VCaP (cell line): ENCODE results near the gene CFAP61.

Source experiments
- H3K27ac ChIP-seq: fragments of 450-650 bp; 2 replicates; pipeline ENCODE4 v1.5.1; 2017
- CTCF ChIP-seq: fragments of 450-650 bp; conservative IDR thresholded peaks from 2 replicates; pipeline ENCODE4 v1.5.1; 2017; ENCODE audit warnings: mild to moderate bottlenecking, moderate library complexity

The CFAP61 gene

GRCh38 chr20:20312562-20312961 is 260.2 kb downstream of the CFAP61 start:
- TF ChIP-seq CTCF: no peak

GRCh38 chr20:20317195-20317594 is 264.9 kb downstream of the CFAP61 start:
- H3K27ac ChIP-seq: no peak overlapping the region
- TF ChIP-seq CTCF: no peak

More at GRCh38 chr20:20312562-20312961, 260.2 kb downstream of the CFAP61 start:
- H3K27ac ChIP-seq: no peak overlapping the region

- TF ChIP-seq CTCF: no peak
- no peak overlapping the region for H3K27ac ChIP-seq
Measured at GRCh38 chr20:20317621-20318364, 265.5 kb downstream of the CFAP61 start.

GRCh38 chr20:20318365-20319161 is 266.2 kb downstream of the CFAP61 start:
- no peak for TF ChIP-seq CTCF
- no peak overlapping the region for H3K27ac ChIP-seq

GRCh38 chr20:20321134-20321533 is 268.8 kb downstream of the CFAP61 start:
- TF ChIP-seq CTCF: no peak
- no peak overlapping the region for H3K27ac ChIP-seq

GRCh38 chr20:20321917-20322316 is 269.6 kb downstream of the CFAP61 start:
- TF ChIP-seq CTCF: no peak
- no peak overlapping the region for H3K27ac ChIP-seq

- no peak overlapping the region for H3K27ac ChIP-seq
- no peak for TF ChIP-seq CTCF
Measured at GRCh38 chr20:20322912-20323311, 270.6 kb downstream of the CFAP61 start.
